CD14-positive monocyte (primary cell): ENCODE measurements around the gene USO1. TPM values are rescaled to one million over a fixed set of nuclear protein-coding genes. Genes with fewer than 3 reads are reported as not detected.

Source experiments
- DNase-seq, 3 donors: peaks; one replicate each; pipeline ENCODE4 v3.0.0-alpha.2; 2011 to 2022
- H2AFZ ChIP-seq: 2 replicates; pipeline ENCODE4 v1.6.0; 2012; ENCODE audit warnings: mild to moderate bottlenecking, low read depth, low read length, inconsistent platforms; ENCODE audit not compliant: insufficient read depth, poor library complexity, severe bottlenecking
- H3K27ac ChIP-seq, 2 donors: 1 replicate in 1 of 2; 2 replicates in 1 of 2; pipeline ENCODE4 v1.5.1; 2012 to 2013; ENCODE audit warnings: low read length in 2 of 2, control low read depth in 1 of 2, inconsistent platforms in 1 of 2, low read depth in 1 of 2, mild to moderate bottlenecking in 1 of 2
- H3K27me3 ChIP-seq, 2 donors: one replicate each; pipeline versions ENCODE4 v1.6.0 to v1.6.1; 2011 to 2013; ENCODE audit warnings: low read length in 2 of 2; ENCODE audit not compliant: control insufficient read depth in 2 of 2, insufficient read depth in 2 of 2
- H3K36me3 ChIP-seq, 2 donors: replicated peaks in 1 of 2; 1 replicate in 1 of 2; 2 replicates in 1 of 2; pipeline versions ENCODE4 v1.5.1 to v1.6.1; 2012 to 2013; ENCODE audit warnings: low read length in 2 of 2, control low read depth in 1 of 2, inconsistent platforms in 1 of 2, mild to moderate bottlenecking in 1 of 2; ENCODE audit not compliant: insufficient read depth in 2 of 2, control insufficient read depth in 1 of 2
- H3K4me1 ChIP-seq, 2 donors: 1 replicate in 1 of 2; 2 replicates in 1 of 2; pipeline versions ENCODE4 v1.5.1 to v1.6.1; 2012 to 2013; ENCODE audit warnings: low read length in 2 of 2, control low read depth in 1 of 2, inconsistent platforms in 1 of 2, mild to moderate bottlenecking in 1 of 2, moderate library complexity in 1 of 2; ENCODE audit not compliant: insufficient read depth in 2 of 2, control insufficient read depth in 1 of 2
- H3K4me2 ChIP-seq: replicated peaks from 2 replicates; pipeline ENCODE3; 2012; ENCODE audit warnings: low read length, moderate library complexity, mild to moderate bottlenecking; ENCODE audit not compliant: poor library complexity, severe bottlenecking; ENCODE audit errors: extremely low read depth
- H3K4me3 ChIP-seq, 3 experiments: fragments of 200-600 bp in 1 of 3; sonication (generic) in 1 of 3; replicated peaks in 1 of 3; 1 replicate in 2 of 3; 2 replicates in 1 of 3; pipeline ENCODE4 v1.5.1; 2011 to 2013; ENCODE audit warnings: low read length in 3 of 3, mild to moderate bottlenecking in 3 of 3, control low read depth in 2 of 3, low read depth in 2 of 3, inconsistent platforms in 1 of 3, moderate library complexity in 1 of 3
- H3K79me2 ChIP-seq: 2 replicates; pipeline ENCODE4 v1.6.0; 2012; ENCODE audit warnings: mild to moderate bottlenecking, control low read depth, inconsistent platforms, low read length, moderate library complexity; ENCODE audit not compliant: insufficient read depth
- H3K9ac ChIP-seq: 2 replicates; pipeline ENCODE4 v1.6.0; 2017; ENCODE audit warnings: low read length, mild to moderate bottlenecking; ENCODE audit not compliant: insufficient read depth, poor library complexity, severe bottlenecking
- H3K9me3 ChIP-seq, 2 donors: replicated peaks in 1 of 2; 1 replicate in 1 of 2; 2 replicates in 1 of 2; pipeline versions ENCODE4 v1.5.1 to v1.6.1; 2012 to 2013; ENCODE audit warnings: low read length in 2 of 2, control low read depth in 1 of 2; ENCODE audit not compliant: control insufficient read depth in 1 of 2, insufficient read depth in 1 of 2
- H4K20me1 ChIP-seq: 2 replicates; pipeline ENCODE4 v1.6.0; 2012; ENCODE audit warnings: mild to moderate bottlenecking, low read length, control low read depth, moderate library complexity; ENCODE audit not compliant: insufficient read depth
- H3K27ac Mint-ChIP-seq, 7 donors: one replicate each; pipeline ENCODE4 v1.8.0; 2020; ENCODE audit warnings: mild to moderate bottlenecking in 7 of 7, mixed read lengths in 7 of 7, moderate library complexity in 6 of 7, inconsistent platforms in 2 of 7
- H3K27me3 Mint-ChIP-seq, 3 donors: one replicate each; pipeline ENCODE4 v1.8.0; 2021 to 2022; ENCODE audit warnings: low read depth in 3 of 3, mild to moderate bottlenecking in 3 of 3, mixed read lengths in 3 of 3, moderate library complexity in 3 of 3, inconsistent platforms in 1 of 3
- H3K36me3 Mint-ChIP-seq, 2 donors: one replicate each; pipeline ENCODE4 v1.8.0; 2020; ENCODE audit warnings: mixed read lengths in 2 of 2, inconsistent platforms in 1 of 2, mild to moderate bottlenecking in 1 of 2
- H3K4me1 Mint-ChIP-seq: one replicate; pipeline ENCODE4 v1.8.0; 2020; ENCODE audit warnings: mild to moderate bottlenecking, mixed read lengths
- H3K4me3 Mint-ChIP-seq, 2 donors: one replicate each; pipeline ENCODE4 v1.8.0; 2020; ENCODE audit warnings: mild to moderate bottlenecking in 2 of 2, mixed read lengths in 2 of 2, moderate library complexity in 1 of 2
- H3K9me3 Mint-ChIP-seq, 7 donors: one replicate each; pipeline ENCODE4 v1.8.0; 2020 to 2022; ENCODE audit warnings: mixed read lengths in 7 of 7, mild to moderate bottlenecking in 6 of 7, moderate library complexity in 6 of 7, inconsistent platforms in 2 of 7
- CTCF ChIP-seq: fragments of 200-600 bp; IDR thresholded peaks from one replicate; pipeline ENCODE4 v1.8.0; 2022; ENCODE audit warnings: antibody characterized with exemption, mild to moderate bottlenecking
- intact Hi-C, 2 donors: fragments of 100-400 bp; cut with micrococcal nuclease; formaldehyde crosslinking; loops; one replicate each; pipeline versions ENCODE4 v1.15.0 to v1.15.1; 2023
- polyA plus RNA-seq, 3 donors: library from polyadenylated mRNA; depleted of rRNA in 1 of 3; unstranded in 2 of 3; stranded (reverse) in 1 of 3; fragments of 300-500 nt in 2 of 3; fragments of >200 nt in 1 of 3; fragmentation: Illumina TruSeq in 2 of 3; gene quantifications; 1 replicate in 2 of 3; 2 replicates in 1 of 3; pipeline ENCODE4 v1.2.3, GENCODE V29; 2012 to 2021

USO1 gene
- polyA plus RNA-seq, 3 donors = 15.4 to 26.9 (median 17.5) TPM

DNA sequence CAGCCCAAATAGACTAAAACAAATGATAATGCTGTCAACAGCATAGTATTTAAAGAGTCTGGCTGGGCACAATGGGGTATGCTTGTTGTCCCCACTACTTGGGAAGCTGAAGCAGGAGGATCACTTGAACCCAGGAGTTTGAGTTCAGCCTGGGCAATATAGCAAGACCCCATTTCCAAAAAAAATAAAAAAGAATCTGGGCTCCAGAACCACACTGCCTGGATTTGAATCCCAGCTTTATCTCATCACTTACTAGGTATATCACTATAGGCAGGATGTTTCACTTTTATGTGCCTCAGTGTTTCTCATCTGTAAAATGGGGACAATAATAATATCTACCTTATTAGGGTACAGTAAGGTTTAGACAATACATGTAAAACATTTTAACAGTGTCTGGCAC is 45.9 kb upstream of the USO1 start:
- no peaks in the 10 kb centered on the region for H3K36me3 ChIP-seq
- no peaks in the 10 kb centered on the region for H3K27me3 ChIP-seq
- H3K36me3 Mint-ChIP-seq = no peaks in the 10 kb centered on the region
- H3K9me3 Mint-ChIP-seq = no peaks in the 10 kb centered on the region
- H3K9me3 ChIP-seq = no peaks in the 10 kb centered on the region
- no peak overlapping the region for H3K9ac ChIP-seq
- no peak overlapping the region for H3K27ac Mint-ChIP-seq
- no peaks in the 10 kb centered on the region for H4K20me1 ChIP-seq
- intact Hi-C loops = no loop called here
- no peak overlapping the region for H3K27ac ChIP-seq
- no peak for DNase-seq
- H3K4me1 Mint-ChIP-seq = peaks cover 6% of the 10 kb centered on the region
- no peak overlapping the region for H3K4me3 ChIP-seq
- TF ChIP-seq CTCF = no peak
- H2AFZ ChIP-seq = no peak overlapping the region
- no peak overlapping the region for H3K4me2 ChIP-seq
- H3K4me1 ChIP-seq = peaks cover 7 to 9% of the 10 kb centered on the region in 2 donors
- no peak overlapping the region for H3K4me3 Mint-ChIP-seq
- H3K27me3 Mint-ChIP-seq = no peaks in the 10 kb centered on the region
- no peaks in the 10 kb centered on the region for H3K79me2 ChIP-seq

DNA sequence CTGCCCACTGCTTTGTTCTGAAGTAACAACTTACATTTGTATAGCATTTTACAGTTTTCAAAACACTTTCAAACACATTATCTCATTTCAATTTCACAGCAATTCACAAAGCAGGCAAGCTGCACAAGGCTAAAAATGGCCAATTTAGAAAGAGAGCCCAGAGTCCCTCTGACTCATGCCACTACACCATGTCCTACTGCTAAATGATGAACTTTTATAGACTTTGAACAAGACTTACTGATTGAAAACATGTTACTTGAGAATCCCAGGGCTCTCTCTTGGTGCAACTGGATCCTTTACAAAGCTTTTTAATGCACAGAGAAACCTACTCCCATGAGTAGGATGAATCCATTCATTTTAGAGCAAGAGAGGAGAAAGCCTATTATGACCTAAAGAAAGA is 45.4 kb upstream of the USO1 start:
- H3K27me3 Mint-ChIP-seq = no peaks in the 10 kb centered on the region
- Histone ChIP-seq H3K4me3 (no peak overlapping the region), H3K27me3 (no peaks in the 10 kb centered on the region), H2AFZ (no peak overlapping the region), H3K79me2 (no peaks in the 10 kb centered on the region), H3K9me3 (no peaks in the 10 kb centered on the region), H4K20me1 (no peaks in the 10 kb centered on the region), H3K27ac (no peak overlapping the region), H3K9ac (no peak overlapping the region), H3K4me2 (no peak overlapping the region), H3K36me3 (no peaks in the 10 kb centered on the region), H3K4me1 (peaks cover 3 to 5% of the 10 kb centered on the region in 2 donors)
- peaks cover 2% of the 10 kb centered on the region for H3K4me1 Mint-ChIP-seq
- H3K27ac Mint-ChIP-seq = no peak overlapping the region
- intact Hi-C loops = no loop called here
- DNase-seq = no peak
- TF ChIP-seq CTCF = no peak
- H3K4me3 Mint-ChIP-seq = no peak overlapping the region
- H3K9me3 Mint-ChIP-seq = no peaks in the 10 kb centered on the region
- no peaks in the 10 kb centered on the region for H3K36me3 Mint-ChIP-seq
